ENCODE data around the gene SCN1B.
"Not testable (repeated sequence)": the region's sequence is repeated elsewhere in the genome, so short reads cannot be mapped to it uniquely, and the experiment has no call there.

Gene SCN1B

GRCh38 chr19:35013041-35013819 is 17.0 kb upstream of the SCN1B start:
- 80% methylated on average over 30 of the region's 32 CpGs for WGBS
- H3K14ac ChIP-seq (ENCODE audit: low read length in 2 of 2) = no peak overlapping the region
- H2BK12ac ChIP-seq (ENCODE audit: low read length in 2 of 2) = no peak overlapping the region
- no peak overlapping the region for H3K18ac ChIP-seq (ENCODE audit: low read depth in 1 of 2, low read length in 2 of 2)
- DNase-seq = peak; percentile 67
- no peak overlapping the region for H3K4ac ChIP-seq (ENCODE audit: low read depth in 1 of 2, low read length in 2 of 2)
- H3K36me3 ChIP-seq (ENCODE audit: control insufficient read depth in 1 of 2, insufficient read depth in 2 of 2, low read depth in 1 of 2, low read length in 2 of 2) = peaks cover 65 to 81% of the 10 kb centered on the region in 2 experiments
- no peak overlapping the region for H3K27ac ChIP-seq (ENCODE audit: low read length, poor library complexity, severe bottlenecking)
- no peak overlapping the region for H2BK120ac ChIP-seq (ENCODE audit: low read depth, low read length)
- no peak overlapping the region for H3K4me3 ChIP-seq (ENCODE audit: insufficient read depth in 1 of 2, low read depth in 1 of 2, low read length in 2 of 2)
- H3K9me3 ChIP-seq (ENCODE audit: control insufficient read depth, low read length) = no peaks in the 10 kb centered on the region
- H4K91ac ChIP-seq (ENCODE audit: low read length) = no peak overlapping the region
- H3K23ac ChIP-seq (ENCODE audit: low read length in 2 of 2) = no peak overlapping the region
- no peak overlapping the region for H3K4me2 ChIP-seq (ENCODE audit: low read length, poor library complexity, severe bottlenecking)
- H2BK5ac ChIP-seq (ENCODE audit: low read depth, low read length, poor library complexity, severe bottlenecking) = no peak overlapping the region
- H2AK5ac ChIP-seq (ENCODE audit: low read length, severe bottlenecking) = no peak overlapping the region
- no peaks in the 10 kb centered on the region for H3K27me3 ChIP-seq (ENCODE audit: control insufficient read depth in 1 of 2, insufficient read depth in 1 of 2, low read length in 2 of 2)
- H2AFZ ChIP-seq (ENCODE audit: low read depth, low read length) = no peak overlapping the region
- H4K8ac ChIP-seq (ENCODE audit: low read length) = peak overlapping the region; percentile 27
- peaks cover 31% of the 10 kb centered on the region for H3K79me1 ChIP-seq (replicated peaks; ENCODE audit: low read length, poor library complexity, severe bottlenecking)
- no peak overlapping the region for H2BK15ac ChIP-seq (ENCODE audit: low read depth, poor library complexity, severe bottlenecking)
- H3K9ac ChIP-seq (ENCODE audit: low read length) = no peak overlapping the region
- peaks cover 4% of the 10 kb centered on the region for H3K4me1 ChIP-seq (ENCODE audit: control insufficient read depth, insufficient read depth, low read depth, low read length)

- no peaks in the 10 kb centered on the region for H3K27me3 ChIP-seq (ENCODE audit: control insufficient read depth in 1 of 2, insufficient read depth in 1 of 2, low read length in 2 of 2)
- no peak overlapping the region for H2AFZ ChIP-seq (ENCODE audit: low read depth, low read length)
- H3K4me3 ChIP-seq (ENCODE audit: insufficient read depth in 1 of 2, low read depth in 1 of 2, low read length in 2 of 2) = no peak overlapping the region
- no peak overlapping the region for H2BK120ac ChIP-seq (ENCODE audit: low read depth, low read length)
- no peak overlapping the region for H3K4ac ChIP-seq (ENCODE audit: low read depth in 1 of 2, low read length in 2 of 2)
- H3K18ac ChIP-seq (ENCODE audit: low read depth in 1 of 2, low read length in 2 of 2) = no peak overlapping the region
- no peak overlapping the region for H2BK12ac ChIP-seq (ENCODE audit: low read length in 2 of 2)
- H4K91ac ChIP-seq (ENCODE audit: low read length) = no peak overlapping the region
- H2BK15ac ChIP-seq (ENCODE audit: low read depth, poor library complexity, severe bottlenecking) = no peak overlapping the region
- no peak for DNase-seq
- H3K9ac ChIP-seq (ENCODE audit: low read length) = no peak overlapping the region
- H3K4me1 ChIP-seq (ENCODE audit: control insufficient read depth, insufficient read depth, low read depth, low read length) = peaks cover 4% of the 10 kb centered on the region
- no peak overlapping the region for H3K27ac ChIP-seq (ENCODE audit: low read length, poor library complexity, severe bottlenecking)
- H3K14ac ChIP-seq (ENCODE audit: low read length in 2 of 2) = no peak overlapping the region
- H3K9me3 ChIP-seq (ENCODE audit: control insufficient read depth, low read length) = no peaks in the 10 kb centered on the region
- 96% methylated on average over 22 of the region's 23 CpGs for WGBS
- no peak overlapping the region for H3K4me2 ChIP-seq (ENCODE audit: low read length, poor library complexity, severe bottlenecking)
- no peak overlapping the region for H2AK5ac ChIP-seq (ENCODE audit: low read length, severe bottlenecking)
- peaks cover 31% of the 10 kb centered on the region for H3K79me1 ChIP-seq (replicated peaks; ENCODE audit: low read length, poor library complexity, severe bottlenecking)
- peaks cover 73 to 86% of the 10 kb centered on the region in 2 experiments for H3K36me3 ChIP-seq (ENCODE audit: control insufficient read depth in 1 of 2, insufficient read depth in 2 of 2, low read depth in 1 of 2, low read length in 2 of 2)
- no peak overlapping the region for H3K23ac ChIP-seq (ENCODE audit: low read length in 2 of 2)
- no peak overlapping the region for H4K8ac ChIP-seq (ENCODE audit: low read length)
- H2BK5ac ChIP-seq (ENCODE audit: low read depth, low read length, poor library complexity, severe bottlenecking) = no peak overlapping the region
Measured at GRCh38 chr19:35013820-35014754, 16.2 kb upstream of the SCN1B start.

GRCh38 chr19:35014774-35015173 is 15.5 kb upstream of the SCN1B start:
- not testable (repeated sequence) for H2BK5ac ChIP-seq (ENCODE audit: low read depth, low read length, poor library complexity, severe bottlenecking); H3K18ac ChIP-seq (ENCODE audit: low read depth in 1 of 2, low read length in 2 of 2); H3K9ac ChIP-seq (ENCODE audit: low read length); H3K4me2 ChIP-seq (ENCODE audit: low read length, poor library complexity, severe bottlenecking); H4K8ac ChIP-seq (ENCODE audit: low read length); H3K27ac ChIP-seq (ENCODE audit: low read length, poor library complexity, severe bottlenecking); H2BK12ac ChIP-seq (ENCODE audit: low read length in 2 of 2); H2BK15ac ChIP-seq (ENCODE audit: low read depth, poor library complexity, severe bottlenecking); H3K23ac ChIP-seq (ENCODE audit: low read length in 2 of 2); H4K91ac ChIP-seq (ENCODE audit: low read length); H2AFZ ChIP-seq (ENCODE audit: low read depth, low read length); H3K9me3 ChIP-seq (ENCODE audit: control insufficient read depth, low read length); H3K27me3 ChIP-seq (ENCODE audit: control insufficient read depth in 1 of 2, insufficient read depth in 1 of 2, low read length in 2 of 2); H3K4me3 ChIP-seq (ENCODE audit: insufficient read depth in 1 of 2, low read depth in 1 of 2, low read length in 2 of 2); H3K4me1 ChIP-seq (ENCODE audit: control insufficient read depth, insufficient read depth, low read depth, low read length); DNase-seq; H2AK5ac ChIP-seq (ENCODE audit: low read length, severe bottlenecking); H3K14ac ChIP-seq (ENCODE audit: low read length in 2 of 2); H2BK120ac ChIP-seq (ENCODE audit: low read depth, low read length); H3K4ac ChIP-seq (ENCODE audit: low read depth in 1 of 2, low read length in 2 of 2)
- 89% methylated on average over 3 of the region's 4 CpGs for WGBS
- H3K79me1 ChIP-seq (replicated peaks; ENCODE audit: low read length, poor library complexity, severe bottlenecking) = peaks cover 29% of the 10 kb centered on the region
- H3K36me3 ChIP-seq (ENCODE audit: control insufficient read depth in 1 of 2, insufficient read depth in 2 of 2, low read depth in 1 of 2, low read length in 2 of 2) = peaks cover 73 to 86% of the 10 kb centered on the region in 2 experiments

All from mesenchymal stem cell (in vitro differentiated cells and primary cell).